WTC11 (cell line): ENCODE data around the gene LAMC3. TPM values are rescaled to one million over a fixed set of nuclear protein-coding genes. Genes with fewer than 3 reads are reported as not detected.

Experiments
- ATAC-seq: fragments of 200-7000 bp; cut with Tn5 transposase; 2 replicates; pipeline ENCODE4 v1.10.0; 2021; ENCODE audit warnings: mild to moderate bottlenecking, moderate library complexity
- CTCF ChIA-PET: fragments of 300-600 bp; sonication (Branson Sonifier 250); formaldehyde crosslinking; loops from one replicate; lab custom pipeline; 2021; ENCODE audit warnings: antibody characterized with exemption; lab: Charles Lee
- POLR2A ChIA-PET: fragments of 350-600 bp; sonication (Branson Sonifier 250); formaldehyde crosslinking; loops from one replicate; lab custom pipeline; 2021; ENCODE audit warnings: antibody characterized with exemption; lab: Charles Lee
- DNase-seq: peaks from one replicate; pipeline ENCODE4 v3.0.0; 2021; ENCODE audit warnings: low spot score
- H3K27ac Mint-ChIP-seq: 2 replicates; pipeline ENCODE4 v1.8.0; 2021; ENCODE audit warnings: mixed read lengths
- H3K27me3 Mint-ChIP-seq: 2 replicates; pipeline ENCODE4 v1.8.0; 2021; ENCODE audit warnings: low read depth, mild to moderate bottlenecking, moderate library complexity, mixed read lengths
- H3K36me3 Mint-ChIP-seq: 2 replicates; pipeline ENCODE4 v1.8.0; 2021; ENCODE audit warnings: mixed read lengths
- H3K4me1 Mint-ChIP-seq: 2 replicates; pipeline ENCODE4 v1.8.0; 2022; ENCODE audit warnings: mixed read lengths
- H3K4me3 Mint-ChIP-seq: 2 replicates; pipeline ENCODE4 v1.8.0; 2021; ENCODE audit warnings: mild to moderate bottlenecking, moderate library complexity, mixed read lengths
- H3K9me3 Mint-ChIP-seq: 2 replicates; pipeline ENCODE4 v1.8.0; 2021; ENCODE audit warnings: mixed read lengths
- CTCF ChIP-seq: fragments of 200-600 bp; IDR thresholded peaks from 2 replicates; pipeline ENCODE4 v1.8.0; 2022; ENCODE audit warnings: antibody characterized with exemption
- ESRRA ChIP-seq: sonication (generic); formaldehyde crosslinking; IDR thresholded peaks from 2 replicates; pipeline ENCODE4 v1.8.1; 2022; ENCODE audit warnings: mild to moderate bottlenecking, missing genetic modification reagents, borderline replicate concordance
- ETV6 ChIP-seq: sonication (generic); formaldehyde crosslinking; IDR thresholded peaks from 2 replicates; pipeline ENCODE4 v1.8.1; 2022; ENCODE audit warnings: mild to moderate bottlenecking, missing genetic modification reagents
- FOXJ3 ChIP-seq: sonication (generic); formaldehyde crosslinking; IDR thresholded peaks from 2 replicates; pipeline ENCODE4 v1.9.0; 2021; ENCODE audit warnings: missing genetic modification reagents, mild to moderate bottlenecking, borderline replicate concordance
- FOXP1 ChIP-seq: sonication (generic); formaldehyde crosslinking; IDR thresholded peaks from 2 replicates; pipeline ENCODE4 v1.8.0; 2022; ENCODE audit warnings: missing genetic modification reagents, mild to moderate bottlenecking, moderate library complexity, borderline replicate concordance
- FOXP4 ChIP-seq: sonication (generic); formaldehyde crosslinking; IDR thresholded peaks from 2 replicates; pipeline ENCODE4 v1.8.0; 2022; ENCODE audit warnings: mild to moderate bottlenecking, missing genetic modification reagents
- HMGXB4 ChIP-seq: sonication (generic); formaldehyde crosslinking; IDR thresholded peaks from 2 replicates; pipeline ENCODE4 v1.8.1; 2023; ENCODE audit warnings: mild to moderate bottlenecking, moderate library complexity, missing genetic modification reagents
- IRF1 ChIP-seq: sonication (generic); formaldehyde crosslinking; IDR thresholded peaks from 2 replicates; pipeline ENCODE4 v1.8.0; 2023; ENCODE audit warnings: missing genetic modification reagents
- JAZF1 ChIP-seq: fragments of 250-450 bp; sonication (Bioruptor Pico); IDR thresholded peaks from 2 replicates; pipeline ENCODE4 v1.9.0; 2021; ENCODE audit warnings: moderate library complexity, mild to moderate bottlenecking, inconsistent platforms
- MLX ChIP-seq: sonication (generic); formaldehyde crosslinking; IDR thresholded peaks from 2 replicates; pipeline ENCODE4 v1.8.1; 2023; ENCODE audit warnings: mild to moderate bottlenecking, missing genetic modification reagents, moderate library complexity
- MXD4 ChIP-seq: fragments of 250-450 bp; sonication (Bioruptor Pico); IDR thresholded peaks from 2 replicates; pipeline ENCODE4 v1.8.0; 2021; ENCODE audit warnings: mild to moderate bottlenecking, moderate library complexity, borderline replicate concordance
- NFE2L1 ChIP-seq: sonication (generic); formaldehyde crosslinking; IDR thresholded peaks from 2 replicates; pipeline ENCODE4 v1.8.1; 2023; ENCODE audit warnings: missing genetic modification reagents
- NFYB ChIP-seq: sonication (generic); formaldehyde crosslinking; conservative IDR thresholded peaks from 2 replicates; pipeline ENCODE4 v1.8.0; 2022; ENCODE audit warnings: low read depth, missing genetic modification reagents
- RELA ChIP-seq: sonication (generic); formaldehyde crosslinking; IDR thresholded peaks from 2 replicates; pipeline ENCODE4 v1.8.1; 2022; ENCODE audit warnings: missing genetic modification reagents, mild to moderate bottlenecking, borderline replicate concordance
- SOX15 ChIP-seq: fragments of 250-450 bp; sonication (Bioruptor Pico); IDR thresholded peaks from 2 replicates; pipeline ENCODE4 v1.9.0; 2021; ENCODE audit warnings: mild to moderate bottlenecking
- ZBTB43 ChIP-seq: sonication (generic); formaldehyde crosslinking; IDR thresholded peaks from 2 replicates; pipeline ENCODE4 v1.8.1; 2023; ENCODE audit warnings: mild to moderate bottlenecking, missing genetic modification reagents
- ZNF263 ChIP-seq: sonication (generic); formaldehyde crosslinking; IDR thresholded peaks from 2 replicates; pipeline ENCODE4 v1.8.1; 2022; ENCODE audit warnings: low read depth, mild to moderate bottlenecking, moderate library complexity, missing genetic modification reagents
- ZNF423 ChIP-seq: fragments of 250-450 bp; sonication (Bioruptor Pico); IDR thresholded peaks from 2 replicates; pipeline ENCODE4 v2.1.2; 2022; ENCODE audit warnings: mild to moderate bottlenecking, moderate library complexity
- total RNA-seq: library from RNA; stranded (reverse); gene quantifications from 3 replicates; pipeline ENCODE4 v1.2.3, GENCODE V29; 2021

Gene LAMC3
- total RNA-seq, 1 experiment from 2014 or later = 50.9 TPM

- Mint-ChIP-seq H3K4me3 (no peak overlapping the region), H3K9me3 (no peaks in the 10 kb centered on the region), H3K36me3 (0 out of 2 replicates have a peak, but pooled peaks cover 7% of the 10 kb centered on the region), H3K27ac (peak overlapping the region; percentile 50), H3K4me1 (no peaks in the 10 kb centered on the region), H3K27me3 (no peaks in the 10 kb centered on the region)
- DNase-seq (no peak), ATAC-seq (no peak)
- TF ChIP-seq MLX (CRISPR knock-in tag) = no peak
- TF ChIP-seq RELA (CRISPR knock-in tag) = no peak
- TF ChIP-seq ETV6 (CRISPR knock-in tag) = no peak
- no peak for TF ChIP-seq ZNF423 (CRISPR knock-in tag)
- TF ChIP-seq ZNF263 (CRISPR knock-in tag) = no peak
- no peak for TF ChIP-seq MXD4 (CRISPR knock-in tag)
- TF ChIP-seq NFE2L1 (CRISPR knock-in tag) = no peak
- no peak for TF ChIP-seq ZBTB43
- TF ChIP-seq HMGXB4 (CRISPR knock-in tag) = no peak
- TF ChIP-seq FOXP4 (CRISPR knock-in tag) = no peak
- TF ChIP-seq ESRRA (CRISPR knock-in tag) = no peak
- TF ChIP-seq CTCF = no peak
- no peak for TF ChIP-seq FOXP1 (CRISPR knock-in tag)
- TF ChIP-seq SOX15 (CRISPR knock-in tag) = no peak
- TF ChIP-seq NFYB (CRISPR knock-in tag) = no peak
- no peak for TF ChIP-seq JAZF1 (CRISPR knock-in tag)
- TF ChIP-seq FOXJ3 (CRISPR knock-in tag) = no peak
- TF ChIP-seq IRF1 (CRISPR knock-in tag) = no peak
- POLR2A ChIA-PET = interaction anchor here (0.9 kb wide), 1 partner anchor 130 kb away, joined by 3 read pairs; no protein-coding TSS in a partner anchor
- CTCF ChIA-PET = interaction anchor here (1.1 to 3.8 kb wide), 4 partner anchors 9 to 299 kb away, joined by 3 to 33 read pairs (median 6); no protein-coding TSS in a partner anchor
These were observed 28.6 kb downstream of the LAMC3 start for GRCh38 chr9:131037335-131038255.
